IgD-negative memory B cell (primary cell): Measurements from ENCODE around the gene SALL4. TPM values are rescaled to one million over a fixed set of nuclear protein-coding genes. Genes with fewer than 3 reads are reported as not detected.

Experiments
- H3K27ac Mint-ChIP-seq, 3 donors: one replicate each; pipeline ENCODE4 v1.8.0; 2020 to 2022; ENCODE audit warnings: mild to moderate bottlenecking in 3 of 3, mixed read lengths in 3 of 3, moderate library complexity in 1 of 3
- H3K27me3 Mint-ChIP-seq: one replicate; pipeline ENCODE4 v1.8.0; 2021; ENCODE audit warnings: mixed read lengths
- H3K36me3 Mint-ChIP-seq: one replicate; pipeline ENCODE4 v1.8.0; 2020; ENCODE audit warnings: mild to moderate bottlenecking, mixed read lengths
- H3K4me1 Mint-ChIP-seq, 3 donors: one replicate each; pipeline ENCODE4 v1.8.0; 2020 to 2022; ENCODE audit warnings: mixed read lengths in 3 of 3, mild to moderate bottlenecking in 1 of 3
- H3K4me3 Mint-ChIP-seq, 4 donors: one replicate each; pipeline ENCODE4 v1.8.0; 2020 to 2022; ENCODE audit warnings: mild to moderate bottlenecking in 4 of 4, mixed read lengths in 4 of 4, moderate library complexity in 3 of 4
- H3K9me3 Mint-ChIP-seq, 3 donors: one replicate each; pipeline ENCODE4 v1.8.0; 2020 to 2021; ENCODE audit warnings: mixed read lengths in 3 of 3, mild to moderate bottlenecking in 1 of 3
- polyA plus RNA-seq: library from polyadenylated mRNA; unstranded; fragments of 300-500 nt; fragmentation: Illumina TruSeq; gene quantifications from one replicate; pipeline ENCODE4 v1.2.3, GENCODE V29; 2021

Gene SALL4
- polyA plus RNA-seq, 1 donor from 2014 or later: not detected

DNA sequence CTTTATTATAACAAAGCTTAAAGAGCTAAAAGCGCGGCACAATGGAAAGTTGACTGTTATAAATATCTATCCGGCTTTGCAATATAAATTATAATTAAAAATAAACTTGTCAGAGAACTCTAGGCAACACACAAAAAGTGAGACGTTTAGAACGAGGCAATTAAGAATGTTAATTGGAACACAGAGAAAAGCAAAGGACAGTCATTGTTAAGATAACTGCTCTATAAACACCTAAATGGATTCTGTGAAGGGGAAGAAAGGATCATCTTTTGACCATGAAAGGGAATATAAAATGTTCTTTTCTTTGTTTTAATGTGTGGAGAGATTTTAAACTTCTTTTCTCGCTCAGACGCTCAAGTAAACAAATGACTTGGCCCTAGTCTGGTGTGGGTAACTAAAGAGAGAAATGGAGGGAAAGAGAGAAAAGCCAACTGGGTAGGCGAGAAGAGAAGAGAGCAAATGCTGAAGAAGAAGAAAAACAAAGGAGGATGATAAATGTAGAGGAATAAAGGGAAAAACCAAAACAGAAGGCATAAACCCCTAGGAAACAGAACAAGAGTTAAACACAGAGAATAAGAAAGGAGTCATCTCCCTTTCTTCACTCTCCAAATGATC lies 9.3 kb upstream of the SALL4 start:
- H3K27me3 Mint-ChIP-seq: peaks cover 5% of the 10 kb centered on the region
- H3K4me3 Mint-ChIP-seq: no peak overlapping the region
- H3K27ac Mint-ChIP-seq: no peak overlapping the region
- no peaks in the 10 kb centered on the region for H3K36me3 Mint-ChIP-seq
- H3K9me3 Mint-ChIP-seq: no peaks in the 10 kb centered on the region
- H3K4me1 Mint-ChIP-seq: no peaks in the 10 kb centered on the region

GRCh38 chr20:51811042-51811355 lies 8.7 kb upstream of the SALL4 start:
- Mint-ChIP-seq H3K4me3 (no peak overlapping the region), H3K27ac (no peak overlapping the region), H3K4me1 (no peaks in the 10 kb centered on the region), H3K27me3 (peaks cover 7% of the 10 kb centered on the region), H3K36me3 (no peaks in the 10 kb centered on the region), H3K9me3 (no peaks in the 10 kb centered on the region)

- no peaks in the 10 kb centered on the region for H3K36me3 Mint-ChIP-seq
- no peak overlapping the region for H3K4me3 Mint-ChIP-seq
- no peak overlapping the region for H3K27ac Mint-ChIP-seq
These were observed 8.1 kb upstream of the SALL4 start for GRCh38 chr20:51810155-51811041.

GRCh38 chr20:51807720-51808250 lies 5.5 kb upstream of the SALL4 start:
- H3K36me3 Mint-ChIP-seq: no peaks in the 10 kb centered on the region
- H3K4me3 Mint-ChIP-seq: no peak overlapping the region
- no peaks in the 10 kb centered on the region for H3K9me3 Mint-ChIP-seq
- H3K27ac Mint-ChIP-seq: no peak overlapping the region
- peaks cover 13% of the 10 kb centered on the region for H3K27me3 Mint-ChIP-seq
- no peaks in the 10 kb centered on the region for H3K4me1 Mint-ChIP-seq

More at GRCh38 chr20:51810155-51811041, 8.1 kb upstream of the SALL4 start:
- Mint-ChIP-seq H3K4me1 (no peaks in the 10 kb centered on the region), H3K27me3 (peaks cover 11% of the 10 kb centered on the region), H3K9me3 (no peaks in the 10 kb centered on the region)

DNA sequence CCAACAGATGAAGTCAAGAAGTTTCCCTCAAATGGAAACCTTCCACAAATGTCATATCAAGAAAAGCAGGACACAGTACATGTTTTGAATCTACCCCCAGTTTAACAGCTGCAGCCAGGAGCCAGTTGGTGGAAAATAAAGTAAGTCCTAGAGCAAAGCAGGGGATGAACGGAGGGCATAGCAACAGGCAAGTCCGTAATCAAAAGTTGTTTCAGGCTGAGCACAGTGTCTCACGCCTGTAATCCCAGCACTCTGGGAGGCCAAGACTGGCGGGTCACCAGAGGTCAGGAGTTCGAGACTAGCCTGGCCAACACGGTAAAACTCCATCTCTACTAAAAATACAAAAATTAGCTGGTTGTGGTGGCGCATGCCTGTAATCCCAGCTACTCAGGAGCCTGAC lies 2.4 kb upstream of the SALL4 start:
- peaks cover 35% of the 10 kb centered on the region for H3K27me3 Mint-ChIP-seq
- H3K27ac Mint-ChIP-seq: no peak overlapping the region
- H3K4me3 Mint-ChIP-seq: no peak overlapping the region
- no peaks in the 10 kb centered on the region for H3K36me3 Mint-ChIP-seq
- peaks cover 0 to 6% (median 3%) of the 10 kb centered on the region in 3 donors for H3K4me1 Mint-ChIP-seq
- H3K9me3 Mint-ChIP-seq: no peaks in the 10 kb centered on the region

GRCh38 chr20:51803148-51803854 lies 980 bp upstream of the SALL4 start:
- H3K4me1 Mint-ChIP-seq: peaks cover 0 to 8% (median 4%) of the 10 kb centered on the region in 3 donors
- H3K4me3 Mint-ChIP-seq: peak overlapping the region in 1 of 4 donors; percentile 45
- no peaks in the 10 kb centered on the region for H3K9me3 Mint-ChIP-seq
- H3K36me3 Mint-ChIP-seq: no peaks in the 10 kb centered on the region
- no peak overlapping the region for H3K27ac Mint-ChIP-seq
- H3K27me3 Mint-ChIP-seq: peaks cover 46% of the 10 kb centered on the region

GRCh38 chr20:51801823-51802123 lies 548 bp downstream of the SALL4 start:
- Mint-ChIP-seq H3K4me3 (peak overlapping the region in 1 of 4 donors; percentile 5), H3K27me3 (peaks cover 47% of the 10 kb centered on the region)

GRCh38 chr20:51801122-51801822 lies 1.0 kb downstream of the SALL4 start:
- Mint-ChIP-seq H3K4me1 (peaks cover 0 to 8% (median 7%) of the 10 kb centered on the region in 3 donors), H3K27ac (no peak overlapping the region), H3K36me3 (no peaks in the 10 kb centered on the region), H3K9me3 (no peaks in the 10 kb centered on the region), H3K4me3 (peak overlapping the region in 1 of 4 donors; percentile 9), H3K27me3 (peaks cover 45% of the 10 kb centered on the region)

More at GRCh38 chr20:51801823-51802123, 548 bp downstream of the SALL4 start:
- no peaks in the 10 kb centered on the region for H3K9me3 Mint-ChIP-seq
- peaks cover 0 to 8% (median 7%) of the 10 kb centered on the region in 3 donors for H3K4me1 Mint-ChIP-seq
- no peaks in the 10 kb centered on the region for H3K36me3 Mint-ChIP-seq
- H3K27ac Mint-ChIP-seq: no peak overlapping the region

- peaks cover 0 to 8% (median 7%) of the 10 kb centered on the region in 3 donors for H3K4me1 Mint-ChIP-seq
- H3K36me3 Mint-ChIP-seq: no peaks in the 10 kb centered on the region
- H3K27me3 Mint-ChIP-seq: peaks cover 41% of the 10 kb centered on the region
- no peaks in the 10 kb centered on the region for H3K9me3 Mint-ChIP-seq
- H3K4me3 Mint-ChIP-seq: no peak overlapping the region
- no peak overlapping the region for H3K27ac Mint-ChIP-seq
These were observed 1.5 kb downstream of the SALL4 start for GRCh38 chr20:51800872-51801121.

DNA sequence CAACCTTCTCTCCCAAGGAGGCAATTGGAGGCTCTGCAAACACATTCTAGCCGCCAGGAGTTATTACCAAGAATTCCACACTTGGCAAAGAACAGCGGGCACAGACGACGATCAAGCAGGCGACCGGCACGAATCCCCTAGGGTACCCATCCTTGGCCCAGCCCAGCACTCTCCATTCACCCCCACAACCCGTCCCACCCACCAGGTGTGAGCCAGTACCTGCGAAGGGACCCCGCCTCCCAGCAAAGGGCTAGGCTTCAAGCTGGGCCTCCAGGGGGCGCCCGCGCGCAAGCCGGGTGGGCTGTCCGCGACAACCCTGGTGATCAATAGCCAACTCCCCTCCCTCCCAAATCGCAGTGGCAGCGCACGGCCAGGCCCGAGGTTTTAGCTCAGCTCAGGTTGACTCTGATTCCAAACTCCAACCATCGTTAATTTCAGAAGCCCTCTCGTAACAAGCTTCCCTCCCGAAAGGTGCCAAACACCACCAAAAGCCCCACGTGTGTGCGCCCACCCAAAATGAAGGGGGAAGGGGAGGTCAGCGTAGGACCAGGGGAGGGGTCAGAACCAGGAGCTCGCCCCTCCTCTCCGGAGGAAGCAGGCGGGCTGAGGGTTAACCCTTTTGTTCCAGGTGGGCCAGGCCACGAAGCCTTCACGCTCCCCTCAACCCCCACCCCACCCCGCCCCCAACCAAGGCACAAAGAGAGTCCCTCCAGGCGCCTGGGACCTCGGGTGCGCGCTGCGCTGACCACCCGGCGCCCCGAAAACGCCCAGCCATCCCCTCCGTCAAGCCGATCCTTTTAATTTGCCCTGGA lies 2.1 kb downstream of the SALL4 start:
- Mint-ChIP-seq H3K4me3 (peak overlapping the region in 3 of 4 donors; percentile 52 to 78 (median 58)), H3K27me3 (peaks cover 39% of the 10 kb centered on the region), H3K4me1 (peaks cover 0 to 8% (median 7%) of the 10 kb centered on the region in 3 donors), H3K27ac (no peak overlapping the region), H3K9me3 (no peaks in the 10 kb centered on the region), H3K36me3 (no peaks in the 10 kb centered on the region)

GRCh38 chr20:51799401-51799860 lies 2.9 kb downstream of the SALL4 start:
- H3K9me3 Mint-ChIP-seq: no peaks in the 10 kb centered on the region
- no peaks in the 10 kb centered on the region for H3K36me3 Mint-ChIP-seq
- no peak overlapping the region for H3K4me3 Mint-ChIP-seq
- H3K27ac Mint-ChIP-seq: no peak overlapping the region
- H3K4me1 Mint-ChIP-seq: peaks cover 0 to 8% (median 7%) of the 10 kb centered on the region in 3 donors
- H3K27me3 Mint-ChIP-seq: peaks cover 45% of the 10 kb centered on the region

DNA sequence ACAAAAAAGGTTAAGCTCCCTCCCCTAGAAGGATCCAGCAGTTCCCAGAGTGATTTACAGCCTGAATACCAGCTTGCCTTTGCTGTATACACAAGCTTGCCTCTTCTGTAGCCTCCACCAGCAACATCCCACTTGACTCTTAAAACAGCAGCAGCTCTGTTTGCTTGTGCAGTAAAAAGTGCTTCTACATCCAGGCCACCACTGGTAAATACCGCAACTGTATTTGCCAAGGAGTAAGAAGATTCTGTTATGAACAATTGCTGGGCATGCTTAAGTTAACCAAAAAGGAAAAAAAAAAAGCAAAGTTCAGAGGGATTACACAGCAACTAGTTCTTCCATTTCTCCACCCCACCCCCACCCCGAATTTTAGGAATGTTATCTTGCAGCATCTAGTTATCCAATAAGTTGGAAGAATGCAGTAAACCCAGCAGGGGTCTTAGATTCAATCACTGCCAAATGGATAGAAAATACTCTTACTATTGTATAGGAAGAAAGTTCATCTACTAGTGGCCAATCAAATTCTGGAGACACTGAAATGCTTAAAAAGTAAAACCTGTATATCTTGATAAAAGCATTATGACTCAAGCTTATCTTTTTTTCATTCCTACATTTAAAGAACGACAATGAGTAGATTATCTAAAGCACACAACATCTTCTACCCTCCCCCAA lies 4.8 kb downstream of the SALL4 start:
- H3K27me3 Mint-ChIP-seq: peaks cover 47% of the 10 kb centered on the region
- H3K27ac Mint-ChIP-seq: no peak overlapping the region
- H3K9me3 Mint-ChIP-seq: no peaks in the 10 kb centered on the region

DNA sequence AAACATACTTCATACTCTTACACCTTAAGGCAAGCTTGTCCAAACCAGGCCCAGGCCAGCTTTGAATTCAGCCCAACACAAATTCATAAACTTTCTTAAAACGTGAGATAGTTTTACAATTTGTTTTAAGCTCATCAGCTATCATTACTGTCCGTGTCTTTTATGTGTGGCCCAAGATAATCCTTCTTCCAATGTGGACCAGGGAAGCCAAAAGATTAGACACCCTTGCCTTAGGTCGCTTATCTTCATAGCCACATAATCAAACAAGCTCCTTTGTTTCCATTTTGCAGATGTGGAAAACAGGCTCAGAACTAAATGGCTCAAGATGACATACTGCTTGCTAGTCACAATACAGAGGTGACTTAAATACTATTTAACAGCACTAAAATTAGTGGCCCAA lies 6.0 kb downstream of the SALL4 start:
- Mint-ChIP-seq H3K4me1 (peaks cover 0 to 8% (median 7%) of the 10 kb centered on the region in 3 donors), H3K36me3 (no peaks in the 10 kb centered on the region), H3K9me3 (no peaks in the 10 kb centered on the region), H3K4me3 (no peak overlapping the region), H3K27ac (no peak overlapping the region), H3K27me3 (peaks cover 41% of the 10 kb centered on the region)

More for the DNA sequence above, 4.8 kb downstream of the SALL4 start:
- H3K4me3 Mint-ChIP-seq: no peak overlapping the region
- H3K4me1 Mint-ChIP-seq: peaks cover 0 to 8% (median 7%) of the 10 kb centered on the region in 3 donors
- H3K36me3 Mint-ChIP-seq: no peaks in the 10 kb centered on the region

- H3K27me3 Mint-ChIP-seq: peaks cover 15% of the 10 kb centered on the region
These were observed 9.4 kb downstream of the SALL4 start for GRCh38 chr20:51792960-51793359.

More at GRCh38 chr20:51792960-51793359, 9.4 kb downstream of the SALL4 start:
- Mint-ChIP-seq H3K36me3 (no peaks in the 10 kb centered on the region), H3K4me3 (no peak overlapping the region), H3K4me1 (peaks cover 0 to 2% (median 0%) of the 10 kb centered on the region in 3 donors), H3K9me3 (no peaks in the 10 kb centered on the region), H3K27ac (no peak overlapping the region)
